Measurements from ENCODE around the gene TRIM9.

The TRIM9 gene

GRCh38 chr14:51094901-51095853, at the start of gene TRIM9:
Gene TRIM9, minus strand, starts transcription at chr14:51095105. Its CDS starts 166 bp downstream, at chr14:51094939.
- peak; percentile 88 for DNase-seq

- DNase-seq, result no peak
These were observed 46.0 kb upstream of the TRIM9 start for GRCh38 chr14:51140856-51141255.

GRCh38 chr14:51140338-51140737, 45.4 kb upstream of the TRIM9 start:
- DNase-seq, result no peak

GRCh38 chr14:51139121-51139681, 44.3 kb upstream of the TRIM9 start:
- DNase-seq, result no peak

GRCh38 chr14:51138404-51139103, 43.6 kb upstream of the TRIM9 start:
- no peak for DNase-seq

- DNase-seq, result no peak
These were observed 36.6 kb upstream of the TRIM9 start for GRCh38 chr14:51131516-51131915.

GRCh38 chr14:51129130-51129529, 34.2 kb upstream of the TRIM9 start:
- DNase-seq, result no peak

GRCh38 chr14:51124029-51124428, 29.1 kb upstream of the TRIM9 start:
- no peak for DNase-seq

GRCh38 chr14:51121096-51121495, 26.2 kb upstream of the TRIM9 start:
- no peak for DNase-seq

- no peak for DNase-seq
These were observed 24.6 kb upstream of the TRIM9 start for GRCh38 chr14:51119411-51120051.

- no peak for DNase-seq
These were observed 24.1 kb upstream of the TRIM9 start for GRCh38 chr14:51118993-51119392.

- no peak for DNase-seq
These were observed 22.7 kb upstream of the TRIM9 start for GRCh38 chr14:51117593-51117992.

GRCh38 chr14:51116682-51117081, 21.8 kb upstream of the TRIM9 start:
- no peak for DNase-seq

GRCh38 chr14:51109651-51110050, 14.7 kb upstream of the TRIM9 start:
- DNase-seq, result no peak

- DNase-seq, result no peak
These were observed 12.9 kb upstream of the TRIM9 start for GRCh38 chr14:51107801-51108200.

GRCh38 chr14:51104467-51104866, 9.6 kb upstream of the TRIM9 start:
- DNase-seq, result no peak

GRCh38 chr14:51097287-51097686, 2.4 kb upstream of the TRIM9 start:
- no peak for DNase-seq

GRCh38 chr14:51096870-51097269, 2.0 kb upstream of the TRIM9 start:
- no peak for DNase-seq

- DNase-seq, result no peak
These were observed 1.2 kb upstream of the TRIM9 start for GRCh38 chr14:51095854-51096823.

- DNase-seq, result no peak
These were observed 553 bp downstream of the TRIM9 start for GRCh38 chr14:51094282-51094821.

Data from NCI-H187 treated with DMSO at 0.1 percent for 48 hours (cell line).